ENCODE results near the gene ABCA1. TPM values are rescaled to one million over a fixed set of nuclear protein-coding genes. Genes with fewer than 3 reads are reported as not detected.

ABCA1 gene
- total RNA-seq, 2 experiments from 2014 or later = 14.1 to 16.9 TPM

GRCh38 chr9:104843644-104844240 is 84.2 kb downstream of the ABCA1 start:
- CTCF ChIA-PET = no interaction called here
- ATAC-seq (ENCODE audit: poor library complexity) = no peak

GRCh38 chr9:104842698-104843097 is 85.3 kb downstream of the ABCA1 start:
- intact Hi-C loops (cut with DNase I, micrococcal nuclease) = no loop called here
- Mint-ChIP-seq H3K9me3 (no peaks in the 10 kb centered on the region), H3K27me3 (no peaks in the 10 kb centered on the region), H3K4me1 (ENCODE audit: low read depth) (no peaks in the 10 kb centered on the region), H3K27ac (no peak overlapping the region), H3K36me3 (ENCODE audit: low read depth) (peaks cover 44% of the 10 kb centered on the region), H3K4me3 (no peak overlapping the region)
- ATAC-seq (ENCODE audit: poor library complexity) (no peak), DNase-seq (no peak)
- ChIA-PET CTCF (no interaction called here), POLR2A (no interaction called here)
- peaks cover 4% of the 10 kb centered on the region for H3K36me3 ChIP-seq (ENCODE audit: insufficient read depth, low read length)
- no peak overlapping the region for H3K27ac ChIP-seq (ENCODE audit: low read depth in 1 of 2, low read length in 2 of 2)
- no peaks in the 10 kb centered on the region for H3K4me1 ChIP-seq (ENCODE audit: insufficient read depth, low read length)
- H3K27me3 ChIP-seq (ENCODE audit: control insufficient read depth in 1 of 2, insufficient read depth in 2 of 2, low read length in 2 of 2) = no peaks in the 10 kb centered on the region
- H3K9me3 ChIP-seq (ENCODE audit: control insufficient read depth in 1 of 2, insufficient read depth in 1 of 2, low read length in 2 of 2) = no peaks in the 10 kb centered on the region
- TF ChIP-seq, protein P1, sequence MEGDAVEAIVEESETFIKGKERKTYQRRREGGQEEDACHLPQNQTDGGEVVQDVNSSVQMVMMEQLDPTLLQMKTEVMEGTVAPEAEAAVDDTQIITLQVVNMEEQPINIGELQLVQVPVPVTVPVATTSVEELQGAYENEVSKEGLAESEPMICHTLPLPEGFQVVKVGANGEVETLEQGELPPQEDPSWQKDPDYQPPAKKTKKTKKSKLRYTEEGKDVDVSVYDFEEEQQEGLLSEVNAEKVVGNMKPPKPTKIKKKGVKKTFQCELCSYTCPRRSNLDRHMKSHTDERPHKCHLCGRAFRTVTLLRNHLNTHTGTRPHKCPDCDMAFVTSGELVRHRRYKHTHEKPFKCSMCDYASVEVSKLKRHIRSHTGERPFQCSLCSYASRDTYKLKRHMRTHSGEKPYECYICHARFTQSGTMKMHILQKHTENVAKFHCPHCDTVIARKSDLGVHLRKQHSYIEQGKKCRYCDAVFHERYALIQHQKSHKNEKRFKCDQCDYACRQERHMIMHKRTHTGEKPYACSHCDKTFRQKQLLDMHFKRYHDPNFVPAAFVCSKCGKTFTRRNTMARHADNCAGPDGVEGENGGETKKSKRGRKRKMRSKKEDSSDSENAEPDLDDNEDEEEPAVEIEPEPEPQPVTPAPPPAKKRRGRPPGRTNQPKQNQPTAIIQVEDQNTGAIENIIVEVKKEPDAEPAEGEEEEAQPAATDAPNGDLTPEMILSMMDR (IDR thresholded peaks at IDR 0.05) = no peak
- no peak overlapping the region for H3K4me3 ChIP-seq (ENCODE audit: low read length)

More at GRCh38 chr9:104843644-104844240, 84.2 kb downstream of the ABCA1 start:
- no peaks in the 10 kb centered on the region for H3K4me1 ChIP-seq (ENCODE audit: insufficient read depth, low read length)
- intact Hi-C loops (cut with DNase I, micrococcal nuclease) = no loop called here
- Mint-ChIP-seq H3K9me3 (no peaks in the 10 kb centered on the region), H3K36me3 (ENCODE audit: low read depth) (peaks cover 41% of the 10 kb centered on the region), H3K27ac (no peak overlapping the region), H3K4me3 (no peak overlapping the region), H3K4me1 (ENCODE audit: low read depth) (no peaks in the 10 kb centered on the region), H3K27me3 (no peaks in the 10 kb centered on the region)
- H3K4me3 ChIP-seq (ENCODE audit: low read length) = no peak overlapping the region
- no peaks in the 10 kb centered on the region for H3K9me3 ChIP-seq (ENCODE audit: control insufficient read depth in 1 of 2, insufficient read depth in 1 of 2, low read length in 2 of 2)
- no peak overlapping the region for H3K27ac ChIP-seq (ENCODE audit: low read depth in 1 of 2, low read length in 2 of 2)
- POLR2A ChIA-PET = no interaction called here
- H3K36me3 ChIP-seq (ENCODE audit: insufficient read depth, low read length) = peaks cover 4% of the 10 kb centered on the region
- H3K27me3 ChIP-seq (ENCODE audit: control insufficient read depth in 1 of 2, insufficient read depth in 2 of 2, low read length in 2 of 2) = no peaks in the 10 kb centered on the region
- no peak for DNase-seq
- TF ChIP-seq, protein P1 (IDR thresholded peaks at IDR 0.05) = no peak

DNA sequence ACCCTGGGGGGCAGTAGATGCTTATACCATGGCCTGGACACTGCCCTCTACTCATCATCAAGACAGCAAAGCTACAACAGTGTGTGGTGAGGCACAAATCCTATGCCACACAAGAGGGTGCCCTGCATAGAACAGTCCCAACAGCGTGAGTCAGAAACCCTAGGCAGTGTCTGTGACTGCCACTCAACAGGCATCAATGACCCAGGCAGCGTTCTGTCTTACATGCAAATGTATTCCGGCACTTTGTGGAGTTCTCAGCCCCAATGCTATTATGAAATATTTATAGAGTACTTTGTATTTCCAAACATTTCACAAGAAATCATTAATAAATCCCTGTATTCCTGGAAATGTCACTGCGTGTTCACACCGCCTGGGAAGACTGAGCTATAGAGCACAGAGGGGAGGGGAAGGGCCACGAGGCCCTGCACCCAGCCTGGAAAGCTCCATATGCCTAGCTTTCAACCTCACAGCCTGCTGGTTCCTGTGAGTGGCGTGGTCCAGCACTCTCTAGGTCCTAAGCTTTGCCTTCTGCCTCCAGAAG is 86.3 kb downstream of the ABCA1 start:
- H3K9me3 Mint-ChIP-seq = no peaks in the 10 kb centered on the region
- DNase-seq (no peak), ATAC-seq (ENCODE audit: poor library complexity) (no peak)
- H3K27ac Mint-ChIP-seq = no peak overlapping the region
- Histone ChIP-seq H3K27me3 (ENCODE audit: control insufficient read depth in 1 of 2, insufficient read depth in 2 of 2, low read length in 2 of 2) (no peaks in the 10 kb centered on the region), H3K9me3 (ENCODE audit: control insufficient read depth in 1 of 2, insufficient read depth in 1 of 2, low read length in 2 of 2) (no peaks in the 10 kb centered on the region), H3K4me3 (ENCODE audit: low read length) (no peak overlapping the region), H3K36me3 (ENCODE audit: insufficient read depth, low read length) (peaks cover 7% of the 10 kb centered on the region), H3K4me1 (ENCODE audit: insufficient read depth, low read length) (peaks cover 3% of the 10 kb centered on the region), H3K27ac (ENCODE audit: low read depth in 1 of 2, low read length in 2 of 2) (no peak overlapping the region)
- intact Hi-C loops (cut with DNase I, micrococcal nuclease) = no loop called here
- TF ChIP-seq, protein P1 (IDR thresholded peaks at IDR 0.05) = no peak
- no peaks in the 10 kb centered on the region for H3K27me3 Mint-ChIP-seq
- peaks cover 54% of the 10 kb centered on the region for H3K36me3 Mint-ChIP-seq (ENCODE audit: low read depth)
- CTCF ChIA-PET = no interaction called here
- H3K4me3 Mint-ChIP-seq = no peak overlapping the region
- peaks cover 9% of the 10 kb centered on the region for H3K4me1 Mint-ChIP-seq (ENCODE audit: low read depth)
- POLR2A ChIA-PET = no interaction called here
